Endothelial cell of umbilical vein (primary cell): Measurements from ENCODE around the gene TMEM178B.

Experiments used
- EZH2 ChIP-seq: IDR thresholded peaks from 2 replicates; pipeline ENCODE4 v1.6.1; 2012; ENCODE audit warnings: borderline replicate concordance, low read depth, mild to moderate bottlenecking, moderate library complexity, low read length, inconsistent platforms; ENCODE audit not compliant: severe bottlenecking
- GATA2 ChIP-seq: IDR thresholded peaks from 2 replicates; pipeline ENCODE4 v1.7.0; 2011; ENCODE audit warnings: low read depth, mild to moderate bottlenecking, moderate library complexity, mixed read lengths, low read length; ENCODE audit not compliant: insufficient read length, insufficient read depth
- POLR2A ChIP-seq: IDR thresholded peaks from 2 replicates; pipeline ENCODE4 v1.6.1; 2012; ENCODE audit warnings: low read depth, mild to moderate bottlenecking, control low read depth, low read length
- POLR2AphosphoS5 ChIP-seq: IDR thresholded peaks from 2 replicates; pipeline ENCODE4 v1.6.1; 2012; ENCODE audit warnings: low read depth, mild to moderate bottlenecking, control low read depth, low read length, moderate library complexity; ENCODE audit not compliant: insufficient read depth
- TF ChIP-seq, protein P1 (sequence below), 2 donors: IDR thresholded peaks; 1 replicate in 1 of 2; 2 replicates in 1 of 2; pipeline ENCODE4 v1.5.1; 2011; ENCODE audit warnings: low read length in 2 of 2, mild to moderate bottlenecking in 2 of 2, moderate library complexity in 2 of 2, control low read depth in 1 of 2, inconsistent platforms in 1 of 2, low read depth in 1 of 2; ENCODE audit not compliant: insufficient read depth in 1 of 2; ENCODE audit errors: extremely low read depth in 1 of 2
- TF ChIP-seq, protein P2 (sequence below): IDR thresholded peaks from 2 replicates; pipeline ENCODE4 v1.6.1; 2011; ENCODE audit not compliant: insufficient read depth, insufficient read length

- TF ChIP-seq, protein P1, sequence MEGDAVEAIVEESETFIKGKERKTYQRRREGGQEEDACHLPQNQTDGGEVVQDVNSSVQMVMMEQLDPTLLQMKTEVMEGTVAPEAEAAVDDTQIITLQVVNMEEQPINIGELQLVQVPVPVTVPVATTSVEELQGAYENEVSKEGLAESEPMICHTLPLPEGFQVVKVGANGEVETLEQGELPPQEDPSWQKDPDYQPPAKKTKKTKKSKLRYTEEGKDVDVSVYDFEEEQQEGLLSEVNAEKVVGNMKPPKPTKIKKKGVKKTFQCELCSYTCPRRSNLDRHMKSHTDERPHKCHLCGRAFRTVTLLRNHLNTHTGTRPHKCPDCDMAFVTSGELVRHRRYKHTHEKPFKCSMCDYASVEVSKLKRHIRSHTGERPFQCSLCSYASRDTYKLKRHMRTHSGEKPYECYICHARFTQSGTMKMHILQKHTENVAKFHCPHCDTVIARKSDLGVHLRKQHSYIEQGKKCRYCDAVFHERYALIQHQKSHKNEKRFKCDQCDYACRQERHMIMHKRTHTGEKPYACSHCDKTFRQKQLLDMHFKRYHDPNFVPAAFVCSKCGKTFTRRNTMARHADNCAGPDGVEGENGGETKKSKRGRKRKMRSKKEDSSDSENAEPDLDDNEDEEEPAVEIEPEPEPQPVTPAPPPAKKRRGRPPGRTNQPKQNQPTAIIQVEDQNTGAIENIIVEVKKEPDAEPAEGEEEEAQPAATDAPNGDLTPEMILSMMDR (IDR thresholded peaks at IDR 0.05; ENCODE audit: extremely low read depth in 1 of 2, insufficient read depth in 1 of 2, low read depth in 1 of 2, low read length in 2 of 2): no peak
- TF ChIP-seq POLR2A (no peak), EZH2 (no peak), GATA2 (no peak), POLR2AphosphoS5 (no peak)
- TF ChIP-seq, protein P2, sequence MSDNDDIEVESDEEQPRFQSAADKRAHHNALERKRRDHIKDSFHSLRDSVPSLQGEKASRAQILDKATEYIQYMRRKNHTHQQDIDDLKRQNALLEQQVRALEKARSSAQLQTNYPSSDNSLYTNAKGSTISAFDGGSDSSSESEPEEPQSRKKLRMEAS: no peak
Measured at GRCh38 chr7:141369422-141369821, 295.6 kb downstream of the TMEM178B start.
